ENCODE results near the gene RPS6KB2. TPM values are rescaled to one million over a fixed set of nuclear protein-coding genes. Genes with fewer than 3 reads are reported as not detected.

RPS6KB2 gene
- total and polyA plus RNA-seq, 10 of the 15 experiments (the other 5 are each of a cell fraction or from before 2014, with no cell fraction given) = 0.39 to 101 (median 58.4) TPM

DNA sequence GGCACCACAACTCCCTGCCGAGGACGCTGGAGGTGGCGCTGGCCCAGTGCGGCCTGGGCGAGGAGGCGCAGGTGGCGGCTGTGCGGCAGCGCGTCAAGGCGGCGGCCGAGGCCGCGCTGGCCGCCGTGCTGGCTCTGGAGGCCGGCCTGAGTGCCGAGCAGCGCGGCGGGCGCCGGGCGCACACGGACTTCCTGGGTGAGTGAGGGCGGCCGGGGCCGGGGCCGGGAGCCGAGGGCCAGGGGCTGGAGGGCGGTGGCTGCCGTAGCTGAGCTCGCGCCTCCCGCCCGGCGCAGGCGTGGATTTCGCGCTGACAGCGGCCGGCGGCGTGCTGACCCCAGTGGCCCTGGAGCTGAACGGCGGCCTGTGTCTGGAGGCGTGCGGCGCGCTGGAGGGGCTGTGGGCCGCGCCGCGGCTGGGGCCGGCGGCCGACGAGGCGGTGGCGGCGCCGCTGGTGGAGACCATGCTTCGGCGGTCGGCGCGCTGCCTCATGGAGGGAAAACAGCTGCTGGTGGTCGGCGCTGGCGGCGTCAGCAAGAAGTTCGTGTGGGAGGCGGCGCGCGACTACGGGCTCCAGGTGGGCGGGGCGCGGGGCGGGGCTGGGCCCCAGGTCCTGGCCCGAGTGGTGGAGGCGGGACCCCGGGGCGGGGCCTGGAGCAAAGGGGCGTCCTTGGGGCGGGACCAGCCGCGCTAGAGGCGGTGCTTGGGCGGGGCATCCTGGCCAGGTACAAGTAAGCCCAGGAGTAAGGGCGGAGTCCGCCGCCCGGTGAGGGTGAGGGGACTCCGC, 7.5 kb upstream of the RPS6KB2 start (continued):
- TF ChIP-seq BHLHE40 (IDR thresholded peaks at IDR 0.05; ENCODE audit: borderline replicate concordance in 1 of 2, low read depth in 2 of 2, low read length in 1 of 2) (peak in 1 of 2 experiments; percentile 64; a peak in 2 of 4 replicates), SRF (IDR thresholded peaks at IDR 0.05; ENCODE audit: low read depth in 2 of 2, low read length in 2 of 2) (no peak), TBL1XR1 (IDR thresholded peaks at IDR 0.05; ENCODE audit: low read depth, low read length) (no peak), ZNF384 (IDR thresholded peaks at IDR 0.05; ENCODE audit: borderline replicate concordance, low read depth, low read length) (no peak), YY1 (IDR thresholded peaks at IDR 0.05; ENCODE audit: low read depth, low read length) (no peak), IKZF2 (IDR thresholded peaks at IDR 0.05) (no peak), ZZZ3 (IDR thresholded peaks at IDR 0.05; ENCODE audit: control insufficient read depth, insufficient read length, low read depth) (no peak), IKZF1 (conservative IDR thresholded peaks at IDR 0.05) (peak; percentile 75), MTA2 (IDR thresholded peaks at IDR 0.05; ENCODE audit: low read depth) (no peak), NFXL1 (IDR thresholded peaks at IDR 0.05; ENCODE audit: borderline replicate concordance) (0 out of 2 replicates have a peak, but pooled peaks have one; percentile 70), CREM (IDR thresholded peaks at IDR 0.05; ENCODE audit: low read depth) (no peak), FOS (IDR thresholded peaks at IDR 0.05; ENCODE audit: borderline replicate concordance, extremely low read depth, insufficient read length) (no peak), SUZ12 (IDR thresholded peaks at IDR 0.05; ENCODE audit: unreplicated experiment) (no peak), ATF7 (IDR thresholded peaks at IDR 0.05; ENCODE audit: low read depth) (no peak), CREB1 (IDR thresholded peaks at IDR 0.05; ENCODE audit: low read depth) (0 out of 2 replicates have a peak, but pooled peaks have one; percentile 36), CBX3 (IDR thresholded peaks at IDR 0.05; ENCODE audit: borderline replicate concordance, low read depth) (no peak), SMC3 (IDR thresholded peaks at IDR 0.05; ENCODE audit: borderline replicate concordance, low read length) (no peak), LARP7 (IDR thresholded peaks at IDR 0.05) (peak; percentile 94), NR2C1 (IDR thresholded peaks at IDR 0.05) (no peak)
- TF ChIP-seq, protein P1, sequence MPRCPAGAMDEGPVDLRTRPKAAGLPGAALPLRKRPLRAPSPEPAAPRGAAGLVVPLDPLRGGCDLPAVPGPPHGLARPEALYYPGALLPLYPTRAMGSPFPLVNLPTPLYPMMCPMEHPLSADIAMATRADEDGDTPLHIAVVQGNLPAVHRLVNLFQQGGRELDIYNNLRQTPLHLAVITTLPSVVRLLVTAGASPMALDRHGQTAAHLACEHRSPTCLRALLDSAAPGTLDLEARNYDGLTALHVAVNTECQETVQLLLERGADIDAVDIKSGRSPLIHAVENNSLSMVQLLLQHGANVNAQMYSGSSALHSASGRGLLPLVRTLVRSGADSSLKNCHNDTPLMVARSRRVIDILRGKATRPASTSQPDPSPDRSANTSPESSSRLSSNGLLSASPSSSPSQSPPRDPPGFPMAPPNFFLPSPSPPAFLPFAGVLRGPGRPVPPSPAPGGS (IDR thresholded peaks at IDR 0.05; ENCODE audit: borderline replicate concordance, insufficient read depth, low read depth, low read length, poor library complexity, severe bottlenecking) = no peak
- TF ChIP-seq, protein P2, sequence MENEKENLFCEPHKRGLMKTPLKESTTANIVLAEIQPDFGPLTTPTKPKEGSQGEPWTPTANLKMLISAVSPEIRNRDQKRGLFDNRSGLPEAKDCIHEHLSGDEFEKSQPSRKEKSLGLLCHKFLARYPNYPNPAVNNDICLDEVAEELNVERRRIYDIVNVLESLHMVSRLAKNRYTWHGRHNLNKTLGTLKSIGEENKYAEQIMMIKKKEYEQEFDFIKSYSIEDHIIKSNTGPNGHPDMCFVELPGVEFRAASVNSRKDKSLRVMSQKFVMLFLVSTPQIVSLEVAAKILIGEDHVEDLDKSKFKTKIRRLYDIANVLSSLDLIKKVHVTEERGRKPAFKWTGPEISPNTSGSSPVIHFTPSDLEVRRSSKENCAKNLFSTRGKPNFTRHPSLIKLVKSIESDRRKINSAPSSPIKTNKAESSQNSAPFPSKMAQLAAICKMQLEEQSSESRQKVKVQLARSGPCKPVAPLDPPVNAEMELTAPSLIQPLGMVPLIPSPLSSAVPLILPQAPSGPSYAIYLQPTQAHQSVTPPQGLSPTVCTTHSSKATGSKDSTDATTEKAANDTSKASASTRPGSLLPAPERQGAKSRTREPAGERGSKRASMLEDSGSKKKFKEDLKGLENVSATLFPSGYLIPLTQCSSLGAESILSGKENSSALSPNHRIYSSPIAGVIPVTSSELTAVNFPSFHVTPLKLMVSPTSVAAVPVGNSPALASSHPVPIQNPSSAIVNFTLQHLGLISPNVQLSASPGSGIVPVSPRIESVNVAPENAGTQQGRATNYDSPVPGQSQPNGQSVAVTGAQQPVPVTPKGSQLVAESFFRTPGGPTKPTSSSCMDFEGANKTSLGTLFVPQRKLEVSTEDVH (IDR thresholded peaks at IDR 0.05; ENCODE audit: low read depth, partially characterized antibody) = no peak
- TF ChIP-seq, protein P3, sequence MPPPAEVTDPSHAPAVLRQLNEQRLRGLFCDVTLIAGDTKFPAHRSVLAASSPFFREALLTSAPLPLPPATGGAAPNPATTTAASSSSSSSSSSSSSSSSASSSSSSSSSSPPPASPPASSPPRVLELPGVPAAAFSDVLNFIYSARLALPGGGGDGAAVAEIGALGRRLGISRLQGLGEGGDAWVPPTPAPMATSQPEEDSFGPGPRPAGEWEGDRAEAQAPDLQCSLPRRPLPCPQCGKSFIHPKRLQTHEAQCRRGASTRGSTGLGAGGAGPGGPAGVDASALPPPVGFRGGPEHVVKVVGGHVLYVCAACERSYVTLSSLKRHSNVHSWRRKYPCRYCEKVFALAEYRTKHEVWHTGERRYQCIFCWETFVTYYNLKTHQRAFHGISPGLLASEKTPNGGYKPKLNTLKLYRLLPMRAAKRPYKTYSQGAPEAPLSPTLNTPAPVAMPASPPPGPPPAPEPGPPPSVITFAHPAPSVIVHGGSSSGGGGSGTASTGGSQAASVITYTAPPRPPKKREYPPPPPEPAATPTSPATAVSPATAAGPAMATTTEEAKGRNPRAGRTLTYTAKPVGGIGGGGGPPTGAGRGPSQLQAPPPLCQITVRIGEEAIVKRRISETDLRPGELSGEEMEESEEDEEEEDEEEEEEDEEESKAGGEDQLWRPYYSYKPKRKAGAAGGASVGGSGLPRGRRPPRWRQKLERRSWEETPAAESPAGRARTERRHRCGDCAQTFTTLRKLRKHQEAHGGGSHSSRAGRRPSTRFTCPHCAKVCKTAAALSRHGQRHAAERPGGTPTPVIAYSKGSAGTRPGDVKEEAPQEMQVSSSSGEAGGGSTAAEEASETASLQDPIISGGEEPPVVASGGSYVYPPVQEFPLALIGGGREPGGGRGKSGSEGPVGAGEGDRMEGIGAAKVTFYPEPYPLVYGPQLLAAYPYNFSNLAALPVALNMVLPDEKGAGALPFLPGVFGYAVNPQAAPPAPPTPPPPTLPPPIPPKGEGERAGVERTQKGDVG (CRISPR knock-in tag; IDR thresholded peaks at IDR 0.05) = no peak
